ENCODE data around the gene ZNF879. TPM values are rescaled to one million over a fixed set of nuclear protein-coding genes. Genes with fewer than 3 reads are reported as not detected.
A peak's percentile ranks its signal among the peaks of the same experiment; 100 is the strongest.

Gene ZNF879
- total and polyA plus RNA-seq, 10 donors: 3.1 to 8.2 (median 6.6) TPM

GRCh38 chr5:179055436-179055835 lies 31.8 kb downstream of the ZNF879 start:
- no peaks in the 10 kb centered on the region for H3K36me3 ChIP-seq
- no peak overlapping the region for H3K27ac ChIP-seq
- TF ChIP-seq POLR2A (IDR thresholded peaks at IDR 0.05) (no peak), CTCF (IDR thresholded peaks at IDR 0.05 in 8 of 11, conservative IDR thresholded peaks at IDR 0.05 in 3 of 11) (no peak), POLR2AphosphoS5 (IDR thresholded peaks at IDR 0.05) (no peak)
- intact Hi-C loops (cut with DNase I; ENCODE audit: low total_unique reads): no loop called here
- H3K9me3 ChIP-seq: peaks cover 0 to 68% (median 13%) of the 10 kb centered on the region in 8 donors
- WGBS, 5 donors: 66 to 87% (median 77%) methylated on average over 3 of the region's 3 CpGs
- H3K27me3 ChIP-seq (replicated peaks in 1 of 7): no peaks in the 10 kb centered on the region
- no peak overlapping the region for H3K4me3 ChIP-seq
- H3K4me1 ChIP-seq: peaks cover 0 to 8% (median 5%) of the 10 kb centered on the region in 6 donors
- no peak for DNase-seq

GRCh38 chr5:179055841-179056240 lies 32.2 kb downstream of the ZNF879 start:
- no peak for DNase-seq
- Histone ChIP-seq H3K4me3 (no peak overlapping the region), H3K27ac (no peak overlapping the region), H3K4me1 (peaks cover 0 to 11% (median 7%) of the 10 kb centered on the region in 6 donors), H3K36me3 (no peaks in the 10 kb centered on the region), H3K27me3 (replicated peaks in 1 of 7) (no peaks in the 10 kb centered on the region), H3K9me3 (peaks cover 0 to 64% (median 8%) of the 10 kb centered on the region in 8 donors)
- 73 to 84% (median 79%) methylated on average over 9 of the region's 9 CpGs for WGBS, 5 donors
- intact Hi-C loops (cut with DNase I; ENCODE audit: low total_unique reads): no loop called here
- no peak for TF ChIP-seq CTCF (IDR thresholded peaks at IDR 0.05 in 8 of 11, conservative IDR thresholded peaks at IDR 0.05 in 3 of 11)
- TF ChIP-seq POLR2AphosphoS5 (IDR thresholded peaks at IDR 0.05): no peak

- H3K4me1 ChIP-seq: peaks cover 0 to 21% (median 17%) of the 10 kb centered on the region in 6 donors
- H3K27ac ChIP-seq: peak within 1 kb of the TSS; percentile 61 to 88 (median 80)
- peaks cover 0 to 57% (median 15%) of the 10 kb centered on the region in 8 donors for H3K9me3 ChIP-seq
- no peaks in the 10 kb centered on the region for H3K27me3 ChIP-seq (replicated peaks in 1 of 7)
- 5 to 9% (median 5%) methylated on average over 54 to 81 of the region's 81 CpGs for WGBS, 5 donors
- peak; percentile 96 for DNase-seq
- H3K4me3 ChIP-seq: peak within 1 kb of the TSS; percentile 54 to 95 (median 71)
- TF ChIP-seq POLR2A (IDR thresholded peaks at IDR 0.05) (peak in 1 of 3 donors; percentile 45), CTCF (IDR thresholded peaks at IDR 0.05 in 8 of 11, conservative IDR thresholded peaks at IDR 0.05 in 3 of 11) (peak in 1 of 11 experiments; percentile 12), POLR2AphosphoS5 (IDR thresholded peaks at IDR 0.05) (peak; percentile 93 to 96 (median 94))
- peaks cover 0 to 36% (median 20%) of the 10 kb centered on the region in 6 donors for H3K36me3 ChIP-seq
- intact Hi-C loops (cut with DNase I; ENCODE audit: low total_unique reads): no loop called here
These were observed 36.8 kb downstream of the ZNF879 start, which contains the start of gene ZNF354C for GRCh38 chr5:179060116-179061008. Gene ZNF354C (plus strand): TSS chr5:179060373. CDS start chr5:179062069, 1,696 bp downstream.

GRCh38 chr5:179061025-179061424 lies 37.4 kb downstream of the ZNF879 start:
- peaks cover 0 to 21% (median 17%) of the 10 kb centered on the region in 6 donors for H3K4me1 ChIP-seq
- TF ChIP-seq CTCF (IDR thresholded peaks at IDR 0.05 in 8 of 11, conservative IDR thresholded peaks at IDR 0.05 in 3 of 11): no peak
- H3K27me3 ChIP-seq (replicated peaks in 1 of 7): no peaks in the 10 kb centered on the region
- intact Hi-C loops (cut with DNase I; ENCODE audit: low total_unique reads): no loop called here
- H3K36me3 ChIP-seq: peaks cover 2 to 42% (median 27%) of the 10 kb centered on the region in 6 donors
- peak; percentile 78 for DNase-seq
- peaks cover 0 to 57% (median 21%) of the 10 kb centered on the region in 8 donors for H3K9me3 ChIP-seq
- WGBS, 5 donors: 81 to 89% (median 85%) methylated on average over 12 to 19 of the region's 19 CpGs
- H3K4me3 ChIP-seq: peak overlapping the region; percentile 54 to 95 (median 71)
- H3K27ac ChIP-seq: peak overlapping the region in 4 of 8 donors; percentile 72 to 88 (median 82)
